Femur (tissue), 1 donor: ENCODE measurements around the gene RPS13.
"Not testable (repeated sequence)": the region's sequence is repeated elsewhere in the genome, so short reads cannot be mapped to it uniquely, and the experiment has no call there.

Experiments
- DNase-seq: peaks from one replicate; pipeline ENCODE4 v3.0.0-alpha.2; 2017

The RPS13 gene

GRCh38 chr11:17077520-17078401, at the start of gene RPS13:
Gene RPS13, minus strand, starts transcription at chr11:17077667. Its CDS starts 26 bp downstream, at chr11:17077641.
- DNase-seq: peak; percentile 99

- no peak for DNase-seq
These were observed 44.5 kb upstream of the RPS13 start for GRCh38 chr11:17121981-17122380.

- DNase-seq: no peak
These were observed 39.8 kb upstream of the RPS13 start for GRCh38 chr11:17117262-17117661.

GRCh38 chr11:17116117-17116516, 38.6 kb upstream of the RPS13 start:
- no peak for DNase-seq

- not testable (repeated sequence) for DNase-seq
These were observed 30.3 kb upstream of the RPS13 start for GRCh38 chr11:17107745-17108144.

- DNase-seq: not testable (repeated sequence)
These were observed 28.1 kb upstream of the RPS13 start for GRCh38 chr11:17105404-17106040.

- no peak for DNase-seq
These were observed 25.0 kb upstream of the RPS13 start for GRCh38 chr11:17102462-17102861.

- no peak for DNase-seq
These were observed 21.2 kb upstream of the RPS13 start for GRCh38 chr11:17098658-17099057.

- DNase-seq: no peak
These were observed 20.6 kb upstream of the RPS13 start for GRCh38 chr11:17098038-17098437.

GRCh38 chr11:17085976-17086375, 8.5 kb upstream of the RPS13 start:
- DNase-seq: not testable (repeated sequence)

- DNase-seq: no peak
These were observed 287 bp downstream of the RPS13 start for GRCh38 chr11:17077240-17077519.

GRCh38 chr11:17076517-17077239, 789 bp downstream of the RPS13 start:
- peak; percentile 24 for DNase-seq

- DNase-seq: no peak
These were observed 2.0 kb downstream of the RPS13 start for GRCh38 chr11:17075506-17075905.

GRCh38 chr11:17073370-17074027, 4.0 kb downstream of the RPS13 start:
- DNase-seq: no peak

- DNase-seq: no peak
These were observed 10.1 kb downstream of the RPS13 start for GRCh38 chr11:17067417-17067816.

- no peak for DNase-seq
These were observed 10.8 kb downstream of the RPS13 start for GRCh38 chr11:17066691-17067090.

GRCh38 chr11:17063171-17064002, 14.1 kb downstream of the RPS13 start:
- DNase-seq: peak; percentile 31

- DNase-seq: not testable (repeated sequence)
These were observed 26.3 kb downstream of the RPS13 start for GRCh38 chr11:17051146-17051545.

- not testable (repeated sequence) for DNase-seq
These were observed 29.0 kb downstream of the RPS13 start for GRCh38 chr11:17048491-17048890.

GRCh38 chr11:17046690-17047089, 30.8 kb downstream of the RPS13 start:
- no peak for DNase-seq

GRCh38 chr11:17036666-17037658, 40.5 kb downstream of the RPS13 start:
- no peak for DNase-seq
